ENCODE results near the gene CCDC30.

DNA sequence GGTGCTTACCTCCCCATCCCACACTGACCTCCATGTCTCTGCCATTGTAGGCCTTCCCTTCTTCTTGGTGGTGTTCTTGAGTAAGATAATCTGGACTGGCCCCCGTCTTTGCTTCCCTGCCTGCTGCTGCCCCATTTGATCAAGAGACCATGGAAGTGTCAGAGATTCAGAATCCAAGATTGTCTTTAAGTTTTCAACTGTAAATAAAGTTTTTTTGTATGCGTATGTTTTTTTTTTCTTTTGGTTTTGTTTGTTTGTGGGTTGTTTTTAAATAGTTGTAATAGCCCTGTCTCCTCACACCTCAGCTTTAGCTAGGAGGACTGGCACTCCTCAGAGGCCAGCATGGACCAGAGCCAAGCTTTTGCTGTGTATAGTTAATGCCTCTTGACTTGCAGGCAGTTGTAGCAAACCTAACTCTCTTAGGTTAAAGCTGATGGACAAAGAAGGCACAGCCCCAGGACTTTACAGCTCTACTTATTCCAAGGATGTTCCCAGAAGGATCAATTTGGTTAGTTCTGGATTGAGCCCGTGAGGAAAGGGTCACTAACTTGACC, 213.5 kb downstream of the CCDC30 start:
- no peak for TF ChIP-seq ZBTB7A (IDR thresholded peaks at IDR 0.05; ENCODE audit: low read depth)
- no peak for TF ChIP-seq EP300 (IDR thresholded peaks at IDR 0.05; ENCODE audit: borderline replicate concordance)
- no peak for TF ChIP-seq NFIC (IDR thresholded peaks at IDR 0.05)

All from Ishikawa (cell line).